Stimulated activated CD4-positive, alpha-beta T cell treated with anti-CD3 and anti-CD28 coated beads, Interleukin-15, amount 100 ng/mL, for 48 hours (primary cell): ENCODE data around the gene BET1.

Experiments
- DNase-seq, 2 donors: peaks; one replicate each; pipeline ENCODE4 v3.0.0-alpha.2; 2020; ENCODE audit warnings: low read depth in 2 of 2

Gene BET1

GRCh38 chr7:94012746-94013145 lies 8.6 kb upstream of the BET1 start:
- no peak for DNase-seq

- no peak for DNase-seq
Observed at GRCh38 chr7:94011714-94012353, 7.7 kb upstream of the BET1 start.

GRCh38 chr7:94008537-94008936 lies 4.4 kb upstream of the BET1 start:
- no peak for DNase-seq

GRCh38 chr7:94005753-94006152 lies 1.6 kb upstream of the BET1 start:
- DNase-seq: no peak

GRCh38 chr7:94003446-94004023 lies 620 bp downstream of the BET1 start:
- DNase-seq: no peak

- no peak for DNase-seq
Observed at GRCh38 chr7:94001396-94001795, 2.8 kb downstream of the BET1 start.

- DNase-seq: no peak
Observed at GRCh38 chr7:93997868-93998267, 6.3 kb downstream of the BET1 start.

- no peak for DNase-seq
Observed at GRCh38 chr7:93992421-93993110, 11.6 kb downstream of the BET1 start.

GRCh38 chr7:93987297-93987696 lies 16.9 kb downstream of the BET1 start:
- DNase-seq: no peak

GRCh38 chr7:93985101-93985500 lies 19.1 kb downstream of the BET1 start:
- no peak for DNase-seq

GRCh38 chr7:93984024-93984423 lies 20.1 kb downstream of the BET1 start:
- DNase-seq: no peak

GRCh38 chr7:93981480-93981874 lies 22.7 kb downstream of the BET1 start:
- DNase-seq: no peak

- DNase-seq: no peak
Observed at GRCh38 chr7:93980744-93981479, 23.2 kb downstream of the BET1 start.

- DNase-seq: no peak
Observed at GRCh38 chr7:93977211-93977950, 26.8 kb downstream of the BET1 start.

- DNase-seq: no peak
Observed at GRCh38 chr7:93973134-93973533, 31.0 kb downstream of the BET1 start.

GRCh38 chr7:93972029-93972725 lies 32.0 kb downstream of the BET1 start:
- DNase-seq: no peak

GRCh38 chr7:93968911-93969620 lies 35.1 kb downstream of the BET1 start:
- DNase-seq: no peak

GRCh38 chr7:93964813-93965212 lies 39.3 kb downstream of the BET1 start:
- DNase-seq: no peak

- no peak for DNase-seq
Observed at GRCh38 chr7:93964262-93964661, 39.9 kb downstream of the BET1 start.

- no peak for DNase-seq
Observed at GRCh38 chr7:93960986-93961385, 43.2 kb downstream of the BET1 start.

- DNase-seq: no peak
Observed at GRCh38 chr7:93958651-93959050, 45.5 kb downstream of the BET1 start.
